Fibroblast of lung (primary cell): ENCODE results near the gene SLC18A3. TPM values are rescaled to one million over a fixed set of nuclear protein-coding genes. Genes with fewer than 3 reads are reported as not detected.

Experiments used
- DNase-seq, 2 donors: peaks; one replicate each; pipeline versions ENCODE4 v3.0.0 to v3.0.0-alpha.2; 2010; ENCODE audit warnings: low read depth in 2 of 2
- H2AFZ ChIP-seq: 2 replicates; pipeline ENCODE4 v1.5.1; 2012; ENCODE audit warnings: low read length, control low read depth, inconsistent platforms
- H3K27ac ChIP-seq: 2 replicates; pipeline ENCODE4 v1.5.1; 2011; ENCODE audit warnings: low read length, control low read depth; ENCODE audit not compliant: insufficient read depth
- H3K27me3 ChIP-seq: 2 replicates; pipeline ENCODE4 v1.5.1; 2011; ENCODE audit warnings: mild to moderate bottlenecking, low read length; ENCODE audit not compliant: control insufficient read depth, insufficient read depth
- H3K36me3 ChIP-seq: 2 replicates; pipeline ENCODE4 v1.5.1; 2011; ENCODE audit warnings: low read length; ENCODE audit not compliant: control insufficient read depth, insufficient read depth
- H3K4me1 ChIP-seq: 2 replicates; pipeline ENCODE4 v1.5.1; 2011; ENCODE audit warnings: low read length; ENCODE audit not compliant: control insufficient read depth, insufficient read depth; ENCODE audit errors: extremely low read depth
- H3K4me2 ChIP-seq: 2 replicates; pipeline ENCODE4 v1.5.1; 2011; ENCODE audit warnings: low read length, control low read depth; ENCODE audit not compliant: insufficient read depth; ENCODE audit errors: extremely low read depth
- H3K4me3 ChIP-seq, 4 experiments: fragments of 200-600 bp in 1 of 4; sonication (generic) in 1 of 4; replicated peaks in 1 of 4; 2 replicates each; pipeline ENCODE4 v1.5.1; 2011 to 2016; ENCODE audit warnings: low read length in 4 of 4, low read depth in 3 of 4, mild to moderate bottlenecking in 3 of 4, control low read depth in 2 of 4, inconsistent platforms in 1 of 4, mixed read lengths in 1 of 4; ENCODE audit not compliant: insufficient read depth in 1 of 4; ENCODE audit errors: control extremely low read depth in 1 of 4
- H3K79me2 ChIP-seq: 2 replicates; pipeline ENCODE4 v1.5.1; 2012; ENCODE audit warnings: mild to moderate bottlenecking, low read length, inconsistent platforms; ENCODE audit not compliant: control insufficient read depth, insufficient read depth
- H3K9ac ChIP-seq: 2 replicates; pipeline ENCODE4 v1.5.1; 2011; ENCODE audit warnings: mild to moderate bottlenecking, low read length, control low read depth; ENCODE audit not compliant: insufficient read depth
- H3K9me3 ChIP-seq: 2 replicates; pipeline ENCODE4 v1.5.1; 2012; ENCODE audit warnings: low read depth, low read length; ENCODE audit not compliant: control insufficient read depth, insufficient read depth
- H4K20me1 ChIP-seq: 2 replicates; pipeline ENCODE4 v1.5.1; 2011; ENCODE audit warnings: low read length; ENCODE audit not compliant: control insufficient read depth, insufficient read depth; ENCODE audit errors: extremely low read depth
- CTCF ChIP-seq, 2 donors: IDR thresholded peaks in 1 of 2; conservative IDR thresholded peaks in 1 of 2; 1 replicate in 1 of 2; 2 replicates in 1 of 2; pipeline ENCODE4 v1.5.1; 2011 to 2012; ENCODE audit warnings: low read length in 2 of 2, control low read depth in 1 of 2, inconsistent platforms in 1 of 2, low read depth in 1 of 2, mild to moderate bottlenecking in 1 of 2
- EZH2 ChIP-seq: IDR thresholded peaks from 2 replicates; pipeline ENCODE4 v1.5.1; 2012; ENCODE audit warnings: low read length, control low read depth, mild to moderate bottlenecking; ENCODE audit errors: missing control alignments
- polyA plus RNA-seq, 2 donors: library from polyadenylated mRNA; depleted of rRNA in 1 of 2; stranded (reverse) in 1 of 2; unstranded in 1 of 2; fragments of >200 nt; gene quantifications; 2 replicates each; pipeline ENCODE4 v1.2.1, GENCODE V29; 2011 to 2012; ENCODE audit warnings: missing spikeins in 1 of 2
- total RNA-seq: library from RNA; depleted of rRNA; stranded (reverse); fragments of >200 nt; gene quantifications from 2 replicates; pipeline ENCODE4 v1.2.1, GENCODE V29; 2014

The SLC18A3 gene
- total and polyA plus RNA-seq, 2 donors (not counting 1 experiment from before 2014, with no cell fraction given), result not detected

- Histone ChIP-seq H3K4me1 (no peaks in the 10 kb centered on the region), H3K9me3 (no peaks in the 10 kb centered on the region), H3K27ac (no peak overlapping the region), H3K4me2 (no peak overlapping the region), H2AFZ (no peak overlapping the region), H3K36me3 (no peaks in the 10 kb centered on the region), H3K27me3 (no peaks in the 10 kb centered on the region), H3K9ac (no peak overlapping the region), H3K79me2 (no peaks in the 10 kb centered on the region), H4K20me1 (no peaks in the 10 kb centered on the region), H3K4me3 (no peak overlapping the region)
- TF ChIP-seq CTCF (conservative IDR thresholded peaks at IDR 0.05 in 1 of 2, IDR thresholded peaks at IDR 0.05 in 1 of 2; ENCODE audit: low read depth in 1 of 2, low read length in 2 of 2) (no peak), EZH2 (no peak)
- DNase-seq, result peak in 1 of 2 donors; percentile 62
Observed at GRCh38 chr10:49564461-49565009, 45.6 kb upstream of the SLC18A3 start.

- H3K4me2 ChIP-seq, result no peak overlapping the region
- H3K36me3 ChIP-seq, result no peaks in the 10 kb centered on the region
- no peak overlapping the region for H3K4me3 ChIP-seq
- no peaks in the 10 kb centered on the region for H3K4me1 ChIP-seq
- no peaks in the 10 kb centered on the region for H3K9me3 ChIP-seq
- H3K79me2 ChIP-seq, result no peaks in the 10 kb centered on the region
- no peak for TF ChIP-seq EZH2
- TF ChIP-seq CTCF (conservative IDR thresholded peaks at IDR 0.05 in 1 of 2, IDR thresholded peaks at IDR 0.05 in 1 of 2; ENCODE audit: low read depth in 1 of 2, low read length in 2 of 2), result no peak
- no peak for DNase-seq
- H4K20me1 ChIP-seq, result no peaks in the 10 kb centered on the region
- H3K27me3 ChIP-seq, result no peaks in the 10 kb centered on the region
- no peak overlapping the region for H3K9ac ChIP-seq
- H2AFZ ChIP-seq, result no peak overlapping the region
- no peak overlapping the region for H3K27ac ChIP-seq
Observed at GRCh38 chr10:49567810-49568209, 42.3 kb upstream of the SLC18A3 start.

GRCh38 chr10:49568235-49568634 lies 41.9 kb upstream of the SLC18A3 start:
- no peak overlapping the region for H3K4me2 ChIP-seq
- H3K27me3 ChIP-seq, result no peaks in the 10 kb centered on the region
- H3K4me3 ChIP-seq, result no peak overlapping the region
- H3K36me3 ChIP-seq, result no peaks in the 10 kb centered on the region
- H3K79me2 ChIP-seq, result no peaks in the 10 kb centered on the region
- no peak overlapping the region for H3K27ac ChIP-seq
- H3K9ac ChIP-seq, result no peak overlapping the region
- no peaks in the 10 kb centered on the region for H4K20me1 ChIP-seq
- H2AFZ ChIP-seq, result no peak overlapping the region
- H3K4me1 ChIP-seq, result no peaks in the 10 kb centered on the region
- peak; percentile 6 to 97 for DNase-seq
- H3K9me3 ChIP-seq, result no peaks in the 10 kb centered on the region
- TF ChIP-seq CTCF (conservative IDR thresholded peaks at IDR 0.05 in 1 of 2, IDR thresholded peaks at IDR 0.05 in 1 of 2; ENCODE audit: low read depth in 1 of 2, low read length in 2 of 2) (no peak), EZH2 (no peak)
